Testis (tissue), 3 donors: Measurements from ENCODE around the gene NRXN3. TPM values are rescaled to one million over a fixed set of nuclear protein-coding genes. Genes with fewer than 3 reads are reported as not detected.

Experiments
- DNase-seq: peaks from one replicate; pipeline ENCODE4 v3.0.0-alpha.2; 2019
- H3K27ac ChIP-seq, 2 donors: fragments of 200-600 bp; sonication (generic); one replicate each; pipeline ENCODE4 v1.5.1; 2019
- H3K27me3 ChIP-seq: fragments of 200-600 bp; sonication (generic); one replicate; pipeline ENCODE4 v1.5.1; 2019
- H3K36me3 ChIP-seq: fragments of 200-600 bp; sonication (generic); one replicate; pipeline ENCODE4 v1.5.1; 2017; ENCODE audit warnings: low read depth; ENCODE audit errors: missing control alignments
- H3K4me1 ChIP-seq: fragments of 200-600 bp; sonication (generic); one replicate; pipeline ENCODE4 v1.5.1; 2019
- H3K4me3 ChIP-seq, 2 donors: fragments of 200-600 bp; sonication (generic); one replicate each; pipeline ENCODE4 v1.5.1; 2017 to 2019
- H3K9me3 ChIP-seq: fragments of 200-600 bp; sonication (generic); one replicate; pipeline ENCODE4 v1.5.1; 2017
- CTCF ChIP-seq, 3 experiments: fragments of 450-650 bp in 2 of 3; fragments of 200-600 bp in 1 of 3; sonication (generic) in 1 of 3; IDR thresholded peaks; one replicate each; pipeline ENCODE4 v1.5.1; 2016 to 2019; ENCODE audit warnings: antibody characterized with exemption in 3 of 3, mild to moderate bottlenecking in 2 of 3, moderate library complexity in 1 of 3
- POLR2A ChIP-seq: fragments of 450-650 bp; IDR thresholded peaks from one replicate; pipeline ENCODE4 v1.6.1; 2017; ENCODE audit warnings: antibody characterized with exemption, mild to moderate bottlenecking, moderate library complexity
- WGBS, 2 donors: methylation state at CpG; one replicate each; pipeline ENCODE4 v1.1.5; 2018; 5-methylcytosine and 5-hydroxymethylcytosine counted together
- intact Hi-C: fragments of 100-400 bp; cut with DNase I; formaldehyde crosslinking; loops from one replicate; pipeline ENCODE4 v1.15.1; 2023; ENCODE audit warnings: low total_unique reads
- polyA plus RNA-seq: library from polyadenylated mRNA; stranded (reverse); fragments of 350-450 nt; fragmentation: Illumina TruSeq; extraction: RNeasy Lipid Tissue Mini Kit (QIAGEN cat#74804); gene quantifications from one replicate; pipeline ENCODE4 v1.2.3, GENCODE V29; 2014; ENCODE audit warnings: low read depth, low replicate concordance; ENCODE audit not compliant: insufficient read depth
- total RNA-seq, 2 donors: library from RNA; depleted of rRNA; stranded (reverse); fragments of >200 nt; gene quantifications; one replicate each; pipeline ENCODE4 v1.2.3, GENCODE V29; 2016

Gene NRXN3
- total and polyA plus RNA-seq, 3 donors from 2014 or later: 3.5 to 8.0 (median 3.9) TPM

- 66 to 75% methylated on average over 3 of the region's 3 CpGs for WGBS, 2 donors
- intact Hi-C loops: no loop called here
- H3K4me1 ChIP-seq: no peaks in the 10 kb centered on the region
Observed at GRCh38 chr14:78286210-78286609, 116.0 kb downstream of the NRXN3 start.

GRCh38 chr14:78292003-78292402 lies 121.8 kb downstream of the NRXN3 start:
- intact Hi-C loops: no loop called here
- WGBS, 2 donors: 87 to 90% methylated on average over 3 of the region's 3 CpGs

More at GRCh38 chr14:78286210-78286609, 116.0 kb downstream of the NRXN3 start:
- TF ChIP-seq POLR2A: no peak
- no peak for TF ChIP-seq CTCF (IDR thresholded peaks at IDR 0.05)
- H3K9me3 ChIP-seq: no peaks in the 10 kb centered on the region
- no peak overlapping the region for H3K4me3 ChIP-seq
- no peak for DNase-seq
- H3K27ac ChIP-seq: no peak overlapping the region
- no peaks in the 10 kb centered on the region for H3K36me3 ChIP-seq
- H3K27me3 ChIP-seq: no peaks in the 10 kb centered on the region

GRCh38 chr14:78297858-78298257 lies 127.7 kb downstream of the NRXN3 start:
- Histone ChIP-seq H3K36me3 (no peaks in the 10 kb centered on the region), H3K27me3 (no peaks in the 10 kb centered on the region), H3K27ac (no peak overlapping the region), H3K4me3 (no peak overlapping the region), H3K9me3 (no peaks in the 10 kb centered on the region), H3K4me1 (no peaks in the 10 kb centered on the region)
- TF ChIP-seq POLR2A (no peak), CTCF (IDR thresholded peaks at IDR 0.05) (no peak)
- no peak for DNase-seq
- WGBS, 2 donors: 71 to 83% methylated on average over 10 to 11 of the region's 11 CpGs
- intact Hi-C loops: no loop called here

More at GRCh38 chr14:78292003-78292402, 121.8 kb downstream of the NRXN3 start:
- H3K4me3 ChIP-seq: no peak overlapping the region
- H3K4me1 ChIP-seq: no peaks in the 10 kb centered on the region
- no peak for TF ChIP-seq CTCF (IDR thresholded peaks at IDR 0.05)
- no peak for TF ChIP-seq POLR2A
- DNase-seq: no peak
- H3K27ac ChIP-seq: no peak overlapping the region
- no peaks in the 10 kb centered on the region for H3K9me3 ChIP-seq
- H3K27me3 ChIP-seq: no peaks in the 10 kb centered on the region
- no peaks in the 10 kb centered on the region for H3K36me3 ChIP-seq

GRCh38 chr14:78298298-78298697 lies 128.1 kb downstream of the NRXN3 start:
- H3K9me3 ChIP-seq: no peaks in the 10 kb centered on the region
- intact Hi-C loops: no loop called here
- no peak for DNase-seq

More at GRCh38 chr14:78298298-78298697, 128.1 kb downstream of the NRXN3 start:
- TF ChIP-seq CTCF (IDR thresholded peaks at IDR 0.05) (no peak), POLR2A (no peak)
- no peaks in the 10 kb centered on the region for H3K4me1 ChIP-seq
- WGBS, 2 donors: 56 to 87% methylated on average over 1 of the region's 1 CpG
- no peaks in the 10 kb centered on the region for H3K36me3 ChIP-seq
- no peaks in the 10 kb centered on the region for H3K27me3 ChIP-seq
- H3K27ac ChIP-seq: no peak overlapping the region
- no peak overlapping the region for H3K4me3 ChIP-seq
